GM18507 (cell line): Measurements from ENCODE around the gene ADD1.

Source experiments
- DNase-seq: peaks from one replicate; pipeline ENCODE4 v3.0.0; 2011; ENCODE audit warnings: low read depth; ENCODE audit not compliant: insufficient read length; ENCODE audit errors: extremely low spot score
- FAIRE-seq: peaks from 2 replicates; lab custom pipeline; 2011; peaks lifted over from hg19 to GRCh38; lab: Jason Lieb, UNC

Gene ADD1

DNA sequence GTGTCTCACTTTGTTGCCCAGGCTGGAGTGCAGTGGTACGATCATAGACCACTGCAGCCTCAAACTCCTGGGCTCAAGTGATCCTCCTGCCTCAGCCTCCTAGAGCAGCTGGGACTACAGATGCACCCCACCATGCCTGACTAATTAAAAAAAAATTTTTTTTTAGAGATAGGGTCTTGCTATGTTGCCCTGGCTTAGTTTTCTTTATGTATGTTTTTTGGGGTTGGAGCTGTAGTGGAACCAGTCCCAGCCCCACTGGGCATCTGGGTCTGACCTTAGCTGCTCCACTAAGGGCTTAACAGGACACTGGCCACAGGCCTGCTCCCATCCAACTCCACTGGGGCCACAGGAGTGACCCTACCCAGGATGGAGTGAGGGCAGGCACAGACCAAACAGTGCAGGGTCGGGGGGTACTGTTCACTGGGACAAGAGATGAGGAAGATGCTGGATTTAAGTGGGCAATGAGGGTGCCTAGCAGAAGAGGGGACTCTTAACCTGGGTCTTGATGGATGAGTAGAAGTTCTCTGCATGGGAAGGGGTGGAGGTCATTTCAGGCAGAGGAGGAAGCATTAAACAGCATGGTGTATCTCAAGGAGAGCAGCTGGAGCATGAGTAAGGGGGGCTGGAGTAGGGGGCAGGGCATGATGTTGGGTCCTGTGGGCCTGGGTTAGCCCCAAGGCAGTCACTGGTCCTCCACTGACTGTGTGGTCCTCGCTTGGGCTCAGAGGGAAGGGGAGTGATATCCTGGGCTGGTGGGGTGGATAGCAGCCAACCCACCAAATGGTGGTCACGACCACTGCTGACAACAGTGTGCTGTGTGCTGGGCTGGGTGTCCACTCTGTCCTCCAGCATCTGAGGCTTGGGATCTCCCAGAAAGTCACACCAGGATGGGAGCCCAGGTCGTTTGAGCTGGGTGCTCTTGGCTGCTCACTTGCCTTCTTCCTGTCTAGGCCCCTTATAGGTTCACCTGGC lies 24.1 kb upstream of the ADD1 start:
- FAIRE-seq (no peak), DNase-seq (no peak)

DNA sequence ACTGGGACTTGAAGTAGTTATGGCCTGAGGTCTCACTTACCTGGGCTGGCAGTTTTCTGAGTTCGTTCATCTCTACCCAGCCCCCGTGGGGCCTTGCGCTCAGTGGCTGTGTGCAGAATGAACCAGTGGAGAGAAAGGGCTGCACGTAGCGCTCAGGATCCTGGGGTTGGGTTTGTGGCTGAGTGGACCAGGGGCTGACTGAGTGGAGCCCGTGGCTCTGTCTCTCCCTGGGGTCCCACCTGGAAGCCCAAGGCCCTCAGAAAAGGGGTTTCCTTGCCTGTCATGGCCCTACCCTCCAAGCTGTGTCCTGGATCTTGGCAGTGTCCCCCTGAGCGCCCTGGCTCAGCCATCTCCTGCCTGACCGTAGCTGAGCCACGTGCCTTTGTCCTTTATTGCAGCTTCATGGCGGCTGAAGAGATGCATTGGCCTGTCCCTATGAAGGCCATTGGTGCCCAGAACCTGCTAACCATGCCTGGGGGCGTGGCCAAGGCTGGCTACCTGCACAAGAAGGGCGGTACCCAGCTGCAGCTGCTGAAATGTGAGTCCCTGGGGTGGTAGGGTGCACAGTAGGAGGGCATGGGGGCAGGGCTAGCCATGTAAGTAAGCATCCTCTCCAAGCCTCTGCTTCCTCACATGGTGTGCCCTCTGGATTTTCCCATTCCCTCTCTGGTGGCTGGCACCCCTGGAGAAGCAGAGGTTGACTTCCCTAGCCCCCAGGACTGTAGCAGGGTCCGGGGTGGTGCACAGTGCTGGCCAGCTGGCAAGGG lies 23.2 kb upstream of the ADD1 start:
- DNase-seq, result no peak
- FAIRE-seq, result no peak

DNA sequence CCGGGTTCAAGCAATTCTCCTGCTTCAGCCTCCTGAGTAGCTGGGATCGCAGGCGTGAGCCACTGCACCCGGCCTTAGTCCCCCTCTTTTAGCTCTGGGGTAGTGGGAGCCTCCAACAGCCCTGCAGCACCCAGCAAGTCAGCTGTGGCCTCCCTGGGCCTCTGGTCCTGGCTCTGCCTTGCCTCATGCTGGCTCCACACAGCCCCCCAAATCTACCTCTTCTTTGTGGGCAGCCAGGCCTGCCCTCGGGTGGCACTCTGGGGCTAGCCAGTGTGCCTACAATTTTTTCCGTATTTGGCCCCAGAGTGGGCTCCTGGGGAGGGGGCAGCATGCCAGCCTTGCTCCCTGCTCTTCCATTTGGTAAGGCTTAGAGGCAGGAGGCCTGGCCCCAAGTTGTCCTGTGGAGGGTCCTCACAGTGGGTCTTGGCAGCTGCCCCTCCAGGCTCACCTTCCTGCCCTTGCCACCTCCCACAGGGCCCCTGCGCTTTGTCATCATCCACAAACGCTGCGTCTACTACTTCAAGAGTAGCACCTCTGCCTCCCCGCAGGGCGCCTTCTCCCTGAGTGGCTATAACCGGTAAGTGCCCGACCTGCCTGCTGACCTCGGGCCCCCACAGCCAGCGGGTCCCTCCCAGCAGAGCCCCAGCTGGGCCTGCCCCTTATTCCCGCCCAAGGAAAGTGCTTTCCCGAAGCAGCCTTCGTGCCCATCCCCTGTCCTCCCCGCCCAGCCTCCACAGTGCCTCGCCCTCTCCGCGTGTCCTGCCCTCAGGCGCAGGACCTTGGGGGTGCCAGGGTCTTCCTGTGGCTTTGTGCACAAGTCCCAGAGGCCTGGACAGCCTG lies 21.0 kb upstream of the ADD1 start:
- DNase-seq, result no peak
- no peak for FAIRE-seq

- FAIRE-seq (no peak), DNase-seq (no peak)
Measured at GRCh38 chr4:2823301-2823670, 20.4 kb upstream of the ADD1 start.

- DNase-seq (no peak), FAIRE-seq (no peak)
Measured at GRCh38 chr4:2823671-2824328, 19.8 kb upstream of the ADD1 start.

DNA sequence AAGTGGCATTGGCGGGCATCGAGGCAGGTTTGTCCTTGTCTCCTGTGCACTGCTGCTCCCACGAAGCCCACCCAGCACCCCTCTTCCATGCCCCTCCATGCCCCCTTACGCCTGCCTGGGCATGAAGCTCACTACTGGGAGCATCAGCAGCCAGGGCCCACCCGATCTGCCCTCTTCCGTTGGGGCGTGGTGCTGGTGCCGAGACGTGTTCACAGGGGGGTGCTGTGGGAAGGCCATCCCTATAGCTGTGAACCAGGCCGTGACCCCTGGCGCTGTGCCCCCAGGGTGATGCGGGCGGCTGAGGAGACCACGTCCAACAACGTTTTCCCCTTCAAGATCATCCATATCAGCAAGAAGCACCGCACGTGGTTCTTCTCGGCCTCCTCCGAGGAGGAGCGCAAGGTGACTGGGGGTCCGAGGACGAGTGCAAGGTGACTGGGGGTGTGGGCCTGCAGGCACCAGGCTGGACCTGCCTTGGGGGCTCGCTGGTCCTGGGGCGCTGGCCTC lies 19.3 kb upstream of the ADD1 start:
- FAIRE-seq (no peak), DNase-seq (no peak)

- FAIRE-seq (no peak), DNase-seq (no peak)
Measured at GRCh38 chr4:2824836-2825381, 18.7 kb upstream of the ADD1 start.

GRCh38 chr4:2825740-2826139 lies 17.9 kb upstream of the ADD1 start:
- DNase-seq, result no peak

GRCh38 chr4:2827071-2827873 lies 16.4 kb upstream of the ADD1 start:
- FAIRE-seq (no peak), DNase-seq (no peak)

More at GRCh38 chr4:2825740-2826139, 17.9 kb upstream of the ADD1 start:
- FAIRE-seq, result no peak

GRCh38 chr4:2827874-2828751 lies 15.5 kb upstream of the ADD1 start:
- DNase-seq, result no peak
- no peak for FAIRE-seq

GRCh38 chr4:2828758-2829181 lies 14.9 kb upstream of the ADD1 start:
- FAIRE-seq, result no peak
- no peak for DNase-seq

DNA sequence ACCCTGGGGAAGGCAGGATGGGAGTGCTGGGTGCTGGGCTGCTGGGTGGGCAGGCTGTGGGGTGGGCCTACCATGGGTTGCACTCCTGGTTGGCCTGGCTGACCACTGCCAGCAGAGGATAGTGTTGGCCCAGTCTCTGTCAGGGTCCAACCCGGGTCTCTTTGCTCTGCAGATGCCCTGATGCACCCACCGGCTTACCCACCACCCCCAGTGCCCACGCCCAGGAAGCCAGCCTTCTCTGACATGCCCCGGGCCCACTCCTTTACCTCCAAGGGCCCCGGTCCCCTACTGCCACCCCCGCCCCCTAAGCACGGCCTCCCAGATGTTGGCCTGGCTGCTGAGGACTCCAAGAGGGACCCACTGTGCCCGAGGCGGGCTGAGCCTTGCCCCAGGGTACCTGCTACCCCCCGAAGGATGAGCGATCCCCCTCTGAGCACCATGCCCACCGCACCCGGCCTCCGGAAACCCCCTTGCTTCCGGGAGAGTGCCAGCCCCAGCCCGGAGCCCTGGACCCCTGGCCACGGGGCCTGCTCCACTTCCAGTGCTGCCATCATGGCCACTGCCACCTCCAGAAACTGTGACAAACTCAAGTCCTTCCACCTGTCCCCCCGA lies 14.2 kb upstream of the ADD1 start:
- FAIRE-seq, result no peak
- no peak for DNase-seq

- DNase-seq (no peak), FAIRE-seq (no peak)
Measured at GRCh38 chr4:2829933-2830451, 13.7 kb upstream of the ADD1 start.

DNA sequence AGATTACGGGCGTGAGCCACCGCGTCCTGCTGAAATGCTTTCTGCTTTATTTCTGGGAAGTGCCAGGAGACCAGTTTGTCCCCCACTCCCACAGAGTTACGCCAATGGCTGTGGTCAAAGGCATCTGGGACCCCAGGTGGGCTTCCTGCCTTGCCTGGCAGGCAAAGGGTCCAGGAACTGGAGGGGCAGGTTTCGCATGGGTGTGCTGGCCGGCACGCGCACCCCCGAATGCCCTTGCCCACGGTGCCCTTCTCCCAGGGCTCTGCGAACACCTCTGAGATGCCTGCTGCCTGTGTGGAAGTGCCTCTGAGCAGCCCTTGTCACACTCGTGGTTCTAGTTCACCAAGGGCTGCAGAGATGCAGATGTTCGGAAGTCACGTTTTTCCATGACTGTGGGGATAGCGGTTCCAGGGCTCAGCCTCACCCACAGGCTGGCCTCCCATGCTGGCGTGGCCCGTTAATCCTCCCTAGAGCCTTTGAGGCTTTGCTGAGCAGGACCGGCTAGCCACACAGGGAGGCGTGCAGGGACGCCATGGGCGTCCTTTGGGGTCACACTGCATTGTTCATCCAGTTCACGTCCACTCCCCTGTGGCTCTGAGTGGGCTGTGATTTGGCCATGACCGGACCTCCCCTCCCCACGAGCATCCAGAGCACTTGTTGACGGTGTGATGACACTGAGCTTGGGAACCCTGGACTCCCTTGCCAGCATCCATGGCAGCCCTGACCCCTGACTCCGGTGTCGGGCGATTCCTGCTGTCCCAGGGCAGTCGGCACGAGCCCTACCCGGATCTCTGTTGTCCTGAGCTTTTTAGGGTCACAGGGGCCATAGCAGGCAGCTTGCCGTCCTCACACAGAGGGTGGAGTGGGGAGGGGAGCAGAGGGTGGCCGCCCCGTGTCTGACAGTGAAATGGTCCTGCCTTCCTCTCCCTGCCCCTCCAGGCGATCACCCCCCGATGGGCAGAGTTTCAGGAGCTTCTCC lies 12.7 kb upstream of the ADD1 start:
- FAIRE-seq (no peak), DNase-seq (no peak)

DNA sequence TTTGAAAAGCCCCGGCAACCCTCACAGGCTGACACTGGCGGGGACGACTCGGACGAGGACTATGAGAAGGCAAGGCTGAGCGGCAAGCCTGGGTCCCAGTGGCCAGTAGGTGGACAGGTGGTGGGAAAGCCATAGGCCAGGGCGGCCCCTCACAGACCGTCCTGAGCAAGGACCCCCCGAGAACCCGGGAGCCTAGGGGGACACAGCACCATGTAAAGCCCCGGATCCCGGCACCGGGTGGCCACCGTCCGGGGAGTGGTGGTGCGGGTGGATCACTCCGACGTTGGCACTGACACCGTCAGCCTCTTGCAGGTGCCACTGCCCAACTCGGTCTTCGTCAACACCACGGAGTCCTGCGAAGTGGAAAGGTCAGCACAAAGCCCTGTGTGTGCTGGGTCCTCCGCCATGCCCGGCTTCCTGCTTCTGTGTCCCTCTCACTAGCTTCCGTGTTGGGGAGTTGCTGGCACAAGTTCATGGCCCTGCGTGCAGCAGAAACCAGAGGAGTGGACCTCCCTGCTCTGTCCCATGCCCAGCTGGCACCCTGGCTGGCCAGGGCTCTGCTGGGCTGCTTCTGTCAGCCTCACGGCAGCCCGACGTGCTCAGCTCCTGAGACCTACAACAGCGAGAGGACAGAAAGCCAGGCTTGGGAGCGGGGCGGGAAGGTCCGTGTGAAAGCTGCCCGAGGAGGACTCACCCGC lies 11.9 kb upstream of the ADD1 start:
- FAIRE-seq (no peak), DNase-seq (no peak)
